HS-27A (cell line): Measurements from ENCODE around the gene INTS12.
"Not testable (repeated sequence)": the region's sequence is repeated elsewhere in the genome, so short reads cannot be mapped to it uniquely, and the experiment has no call there.

Experiments
- DNase-seq: peaks from one replicate; pipeline ENCODE4 v3.0.0-alpha.2; 2012; ENCODE audit warnings: low read depth, missing footprints

The INTS12 gene

GRCh38 chr4:105708181-105709080 lies at the start of gene INTS12, which contains the start of gene GSTCD:
Gene INTS12, minus strand, starts transcription at chr4:105708689. Its CDS starts 8,684 bp downstream, at chr4:105700005.
Gene GSTCD, plus strand, starts transcription at chr4:105708784. Its CDS starts 8,830 bp downstream, at chr4:105717614.
- DNase-seq = peak; percentile 51

GRCh38 chr4:105755375-105755774 lies 46.9 kb upstream of the INTS12 start:
- DNase-seq = no peak

- no peak for DNase-seq
Measured at GRCh38 chr4:105753361-105753760, 44.9 kb upstream of the INTS12 start.

GRCh38 chr4:105751718-105752299 lies 43.3 kb upstream of the INTS12 start:
- DNase-seq = no peak

- DNase-seq = no peak
Measured at GRCh38 chr4:105748222-105748621, 39.7 kb upstream of the INTS12 start.

- DNase-seq = no peak
Measured at GRCh38 chr4:105741548-105741947, 33.1 kb upstream of the INTS12 start.

- not testable (repeated sequence) for DNase-seq
Measured at GRCh38 chr4:105735217-105735616, 26.7 kb upstream of the INTS12 start.

GRCh38 chr4:105729895-105730294 lies 21.4 kb upstream of the INTS12 start:
- not testable (repeated sequence) for DNase-seq

GRCh38 chr4:105725623-105726022 lies 17.1 kb upstream of the INTS12 start:
- DNase-seq = no peak

GRCh38 chr4:105719204-105719603 lies 10.7 kb upstream of the INTS12 start:
- DNase-seq = no peak

GRCh38 chr4:105715692-105716278 lies 7.3 kb upstream of the INTS12 start:
- DNase-seq = no peak

GRCh38 chr4:105714932-105715331 lies 6.4 kb upstream of the INTS12 start:
- no peak for DNase-seq

GRCh38 chr4:105714071-105714521 lies 5.6 kb upstream of the INTS12 start:
- DNase-seq = no peak

- no peak for DNase-seq
Measured at GRCh38 chr4:105712766-105713165, 4.3 kb upstream of the INTS12 start.

- no peak for DNase-seq
Measured at GRCh38 chr4:105710678-105711077, 2.2 kb upstream of the INTS12 start.

- no peak for DNase-seq
Measured at GRCh38 chr4:105710012-105710600, 1.6 kb upstream of the INTS12 start.

GRCh38 chr4:105709081-105709450 lies 577 bp upstream of the INTS12 start:
- DNase-seq = no peak

- no peak for DNase-seq
Measured at GRCh38 chr4:105707782-105708180, 708 bp downstream of the INTS12 start.

GRCh38 chr4:105698607-105699006 lies 9.9 kb downstream of the INTS12 start:
- no peak for DNase-seq

GRCh38 chr4:105695832-105696231 lies 12.7 kb downstream of the INTS12 start:
- not testable (repeated sequence) for DNase-seq

- not testable (repeated sequence) for DNase-seq
Measured at GRCh38 chr4:105694812-105695211, 13.7 kb downstream of the INTS12 start.

GRCh38 chr4:105686571-105686970 lies 21.9 kb downstream of the INTS12 start:
- no peak for DNase-seq
